ENCODE measurements around the gene FLT3LG.
A peak's percentile ranks its signal among the peaks of the same experiment; 100 is the strongest.

FLT3LG gene

DNA sequence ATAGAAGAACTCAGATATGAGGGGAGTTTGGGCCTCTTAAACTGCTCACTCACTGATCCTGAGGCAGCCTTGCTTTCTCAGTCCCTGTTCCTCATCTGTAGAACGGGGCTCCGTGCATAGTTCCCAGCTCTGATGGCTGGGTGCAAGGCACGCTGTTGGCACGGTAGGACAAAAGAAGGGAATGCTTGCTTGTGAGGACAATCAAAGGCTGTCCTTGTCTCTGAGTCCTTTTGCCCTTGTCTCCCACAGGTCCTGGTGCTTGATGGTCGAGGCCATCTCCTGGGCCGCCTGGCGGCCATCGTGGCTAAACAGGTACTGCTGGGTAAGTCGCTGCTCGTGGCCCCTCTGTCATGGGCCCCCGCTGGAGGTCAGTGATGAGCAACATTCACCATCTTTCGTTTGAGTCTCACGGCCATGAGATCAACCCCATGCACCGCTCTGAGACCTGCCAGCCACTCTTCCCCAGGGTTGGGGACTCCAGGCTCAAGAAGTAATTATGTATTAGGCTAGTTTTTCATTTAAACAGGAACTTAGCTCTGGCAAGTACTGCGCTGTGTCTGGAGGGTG, 15.7 kb downstream of the FLT3LG start:
- DNase-seq: no peak

DNA sequence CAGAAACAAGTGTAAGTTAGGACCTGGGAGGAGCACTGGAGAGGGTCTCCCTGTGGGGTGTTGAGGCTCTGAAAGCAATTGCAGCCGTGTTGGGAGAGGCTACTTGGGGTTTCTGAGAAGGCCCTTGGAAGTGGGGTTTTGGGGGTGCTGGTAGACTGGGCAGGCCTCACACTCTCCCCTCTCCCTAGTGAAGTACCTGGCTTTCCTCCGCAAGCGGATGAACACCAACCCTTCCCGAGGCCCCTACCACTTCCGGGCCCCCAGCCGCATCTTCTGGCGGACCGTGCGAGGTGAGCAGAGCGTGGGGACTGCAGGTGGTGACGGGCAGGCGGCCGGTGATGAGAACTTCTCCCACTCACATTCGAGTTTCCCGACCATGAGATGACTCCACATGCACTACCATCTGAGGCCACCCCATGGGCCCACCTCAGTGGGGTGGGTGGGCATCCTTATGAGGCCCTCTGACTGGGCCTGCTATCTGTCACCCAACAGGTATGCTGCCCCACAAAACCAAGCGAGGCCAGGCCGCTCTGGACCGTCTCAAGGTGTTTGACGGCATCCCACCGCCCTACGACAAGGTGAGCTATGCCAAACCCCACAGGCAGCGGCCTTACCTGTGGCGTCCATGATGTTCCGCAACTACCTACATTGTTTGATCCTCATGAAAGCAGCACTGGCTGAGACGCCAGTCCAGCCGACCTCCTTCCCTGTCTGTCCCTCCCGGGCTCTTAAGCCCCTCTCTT, 16.4 kb downstream of the FLT3LG start:
- DNase-seq: no peak

DNA sequence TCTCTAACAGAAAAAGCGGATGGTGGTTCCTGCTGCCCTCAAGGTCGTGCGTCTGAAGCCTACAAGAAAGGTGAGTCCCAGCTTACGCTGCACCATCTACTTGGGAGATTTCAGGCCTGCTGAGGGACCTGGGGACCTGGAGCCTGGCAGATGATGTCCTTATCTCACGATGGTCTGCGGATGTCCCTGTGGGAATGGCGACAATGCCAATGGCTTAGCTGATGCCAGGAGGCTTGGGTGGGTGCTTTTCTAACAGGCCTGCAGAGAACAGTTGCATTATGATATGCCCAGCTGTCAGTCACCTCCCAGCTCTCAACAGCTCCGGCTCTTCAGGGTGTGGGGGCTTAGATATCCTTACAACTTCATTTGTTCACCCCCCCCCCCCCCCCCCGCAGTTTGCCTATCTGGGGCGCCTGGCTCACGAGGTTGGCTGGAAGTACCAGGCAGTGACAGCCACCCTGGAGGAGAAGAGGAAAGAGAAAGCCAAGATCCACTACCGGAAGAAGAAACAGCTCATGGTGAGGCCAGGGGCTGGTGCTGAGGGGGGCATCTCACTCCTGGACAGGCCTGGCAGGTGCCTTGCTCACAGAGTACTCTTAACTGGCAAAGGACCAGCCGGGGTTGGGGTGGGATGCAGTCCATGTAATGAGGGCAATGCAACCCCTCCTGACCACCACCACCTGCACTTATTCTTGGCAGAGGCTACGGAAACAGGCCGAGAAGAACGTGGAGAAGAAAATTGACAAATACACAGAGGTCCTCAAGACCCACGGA, 17.2 kb downstream of the FLT3LG start:
- DNase-seq: no peak

DNA sequence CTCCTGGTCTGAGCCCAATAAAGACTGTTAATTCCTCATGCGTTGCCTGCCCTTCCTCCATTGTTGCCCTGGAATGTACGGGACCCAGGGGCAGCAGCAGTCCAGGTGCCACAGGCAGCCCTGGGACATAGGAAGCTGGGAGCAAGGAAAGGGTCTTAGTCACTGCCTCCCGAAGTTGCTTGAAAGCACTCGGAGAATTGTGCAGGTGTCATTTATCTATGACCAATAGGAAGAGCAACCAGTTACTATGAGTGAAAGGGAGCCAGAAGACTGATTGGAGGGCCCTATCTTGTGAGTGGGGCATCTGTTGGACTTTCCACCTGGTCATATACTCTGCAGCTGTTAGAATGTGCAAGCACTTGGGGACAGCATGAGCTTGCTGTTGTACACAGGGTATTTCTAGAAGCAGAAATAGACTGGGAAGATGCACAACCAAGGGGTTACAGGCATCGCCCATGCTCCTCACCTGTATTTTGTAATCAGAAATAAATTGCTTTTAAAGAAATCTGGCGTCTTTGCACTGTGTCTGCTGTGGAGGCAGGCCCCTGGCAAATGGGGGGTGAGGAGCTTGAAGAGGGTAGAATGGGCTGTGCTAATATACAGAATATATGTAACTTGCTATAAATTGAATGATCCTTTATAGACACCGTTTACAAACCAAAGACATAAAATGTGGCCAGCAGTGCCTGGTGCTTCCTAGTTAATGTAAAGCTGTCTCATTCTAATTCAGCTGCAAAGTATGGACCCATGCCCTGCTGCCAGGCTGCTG, 18.0 kb downstream of the FLT3LG start:
- DNase-seq: no peak

DNA sequence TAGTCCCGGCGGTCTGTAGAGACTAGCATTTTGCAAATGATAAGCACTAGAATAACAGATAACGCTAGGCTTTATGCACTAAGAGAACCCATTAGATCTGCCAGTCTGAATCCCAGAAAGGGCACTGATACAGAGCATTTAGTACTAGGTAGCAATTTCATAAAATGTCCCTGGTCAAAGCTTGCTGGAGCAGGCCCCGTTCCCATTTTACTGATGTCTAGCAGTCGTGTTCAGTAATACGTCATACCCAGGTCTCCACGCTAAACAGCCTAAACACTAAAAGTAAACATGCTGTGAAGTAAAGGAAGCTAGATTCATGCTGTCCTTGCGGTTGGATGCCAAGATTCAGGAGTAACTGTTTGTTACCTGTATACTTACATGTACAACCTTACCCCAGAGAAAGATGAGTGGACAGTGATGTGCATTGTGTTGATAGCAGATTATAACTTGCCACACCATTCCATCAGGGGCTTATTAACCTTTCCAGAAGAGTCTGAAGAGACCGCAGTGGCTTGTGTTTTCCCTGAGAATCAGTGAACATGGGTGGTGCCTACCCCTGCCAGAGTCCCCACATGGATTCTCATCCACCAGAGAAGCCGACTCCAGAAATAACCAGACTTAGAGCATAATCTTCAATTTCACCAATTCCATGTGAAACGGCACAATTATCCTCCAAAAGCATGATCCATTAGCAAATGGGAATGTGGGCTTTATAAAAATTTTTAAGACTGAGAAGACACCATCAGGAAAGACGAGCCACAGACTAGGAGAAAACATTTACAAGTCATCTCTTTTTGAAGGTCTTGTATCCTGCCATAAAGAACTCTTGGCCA, 18.8 kb downstream of the FLT3LG start:
- DNase-seq: no peak

DNA sequence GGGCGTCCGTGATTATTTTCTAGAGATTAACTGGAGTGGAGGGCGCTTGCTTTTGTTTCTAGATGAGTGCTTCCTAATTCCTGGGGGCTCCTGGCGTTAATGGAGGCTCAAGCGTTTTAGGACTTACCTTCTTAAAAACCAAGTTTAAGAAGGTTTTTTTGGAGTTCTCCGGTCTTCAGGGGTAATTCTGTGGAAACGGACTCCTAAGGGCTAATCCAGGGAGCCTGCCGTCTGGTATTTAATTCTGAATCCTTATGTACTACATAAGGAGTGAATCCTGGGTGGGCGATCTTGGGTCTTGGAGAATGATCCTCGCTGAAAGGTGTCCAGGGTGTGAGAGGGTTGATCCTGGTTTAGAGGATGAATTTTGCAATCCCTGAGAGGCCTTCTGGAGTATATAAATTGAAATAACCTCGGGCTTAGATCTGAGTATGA, 22.6 kb downstream of the FLT3LG start:
- DNase-seq: no peak

DNA sequence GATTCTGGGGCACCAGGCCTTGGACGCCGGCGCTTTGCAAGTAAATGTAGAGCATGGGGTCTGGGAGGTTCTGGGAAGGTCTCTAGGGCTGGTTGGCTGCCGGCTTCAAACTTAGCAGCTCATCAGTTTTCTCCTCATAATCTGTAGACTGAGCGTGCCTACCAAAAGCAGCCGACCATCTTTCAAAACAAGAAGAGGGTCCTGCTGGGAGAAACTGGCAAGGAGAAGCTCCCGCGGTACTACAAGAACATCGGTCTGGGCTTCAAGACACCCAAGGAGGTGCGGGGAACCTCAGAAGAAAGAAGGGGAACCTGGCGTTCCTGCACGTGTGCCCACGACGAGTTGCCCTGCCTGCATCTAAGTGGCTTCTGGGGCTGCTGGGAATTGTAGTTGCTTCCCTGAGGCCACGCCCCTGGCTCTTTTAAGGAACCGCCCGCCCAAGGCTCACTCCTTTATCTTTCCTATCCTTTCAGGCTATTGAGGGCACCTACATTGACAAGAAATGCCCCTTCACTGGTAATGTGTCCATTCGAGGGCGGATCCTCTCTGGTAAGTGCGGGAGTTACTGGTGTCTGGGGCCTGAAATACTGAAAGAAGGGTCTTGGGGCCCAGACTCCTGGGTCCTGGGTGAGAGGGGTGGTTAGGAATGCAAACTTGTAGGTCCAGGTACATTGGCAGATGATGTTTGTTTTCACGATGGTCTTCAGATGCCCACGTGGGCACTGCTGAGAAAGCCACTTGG, 23.2 kb downstream of the FLT3LG start:
- DNase-seq: no peak

DNA sequence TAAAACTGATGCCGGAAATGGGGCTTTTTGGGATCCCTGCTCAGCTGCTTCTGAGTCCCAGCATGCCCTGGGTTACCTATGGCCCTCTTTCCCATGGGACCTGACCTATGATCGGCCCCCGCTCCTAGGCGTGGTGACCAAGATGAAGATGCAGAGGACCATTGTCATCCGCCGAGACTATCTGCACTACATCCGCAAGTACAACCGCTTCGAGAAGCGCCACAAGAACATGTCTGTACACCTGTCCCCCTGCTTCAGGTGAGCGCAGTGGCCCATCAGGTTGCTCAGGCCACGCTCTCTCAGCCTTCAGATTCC, 23.7 kb downstream of the FLT3LG start:
- DNase-seq: no peak

DNA sequence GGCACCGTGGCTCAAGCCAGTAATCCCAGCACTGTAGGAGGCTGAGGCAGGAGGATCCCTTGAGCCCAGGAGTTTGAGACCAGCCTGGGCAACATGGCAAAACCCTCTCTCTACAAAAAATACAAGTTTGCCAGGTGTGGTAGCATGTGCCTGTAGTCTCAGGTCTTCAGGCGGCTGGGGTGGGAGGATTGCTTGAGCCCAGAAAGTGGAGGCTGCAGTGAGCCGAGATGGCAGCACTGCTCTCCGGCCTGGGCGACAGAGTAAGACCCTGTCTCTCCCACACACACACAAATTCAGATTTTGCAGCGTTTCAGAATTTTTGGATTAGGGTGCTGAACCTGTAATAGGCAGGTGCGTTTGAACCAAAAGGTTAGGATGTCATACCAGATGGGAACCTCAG, 24.5 kb downstream of the FLT3LG start:
- no peak for DNase-seq

DNA sequence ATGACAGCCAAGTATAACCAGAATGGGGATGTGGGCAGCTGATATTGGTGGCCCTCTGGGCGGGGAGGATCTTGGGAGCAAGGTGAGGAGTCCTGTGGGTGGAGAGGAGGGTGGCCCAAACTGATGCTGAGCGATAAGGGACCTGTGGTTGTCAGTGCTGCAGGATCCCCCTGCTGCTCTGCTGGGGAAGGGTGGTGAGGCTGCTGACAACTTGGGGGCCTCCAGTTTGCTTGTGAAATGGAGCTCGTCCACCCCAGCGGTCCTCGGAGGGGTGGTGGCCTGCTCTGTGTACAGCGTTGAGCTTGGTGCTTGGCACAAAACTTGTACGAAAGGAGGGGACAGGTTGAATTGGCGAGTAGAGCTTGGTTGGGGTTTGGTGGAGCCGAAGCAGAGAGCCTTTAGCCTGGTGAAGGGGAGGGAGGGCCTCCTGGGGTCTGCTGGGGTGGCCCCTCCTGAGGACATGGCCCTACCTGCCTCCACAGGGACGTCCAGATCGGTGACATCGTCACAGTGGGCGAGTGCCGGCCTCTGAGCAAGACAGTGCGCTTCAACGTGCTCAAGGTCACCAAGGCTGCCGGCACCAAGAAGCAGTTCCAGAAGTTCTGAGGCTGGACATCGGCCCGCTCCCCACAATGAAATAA, 25.1 kb downstream of the FLT3LG start:
- DNase-seq: no peak

DNA sequence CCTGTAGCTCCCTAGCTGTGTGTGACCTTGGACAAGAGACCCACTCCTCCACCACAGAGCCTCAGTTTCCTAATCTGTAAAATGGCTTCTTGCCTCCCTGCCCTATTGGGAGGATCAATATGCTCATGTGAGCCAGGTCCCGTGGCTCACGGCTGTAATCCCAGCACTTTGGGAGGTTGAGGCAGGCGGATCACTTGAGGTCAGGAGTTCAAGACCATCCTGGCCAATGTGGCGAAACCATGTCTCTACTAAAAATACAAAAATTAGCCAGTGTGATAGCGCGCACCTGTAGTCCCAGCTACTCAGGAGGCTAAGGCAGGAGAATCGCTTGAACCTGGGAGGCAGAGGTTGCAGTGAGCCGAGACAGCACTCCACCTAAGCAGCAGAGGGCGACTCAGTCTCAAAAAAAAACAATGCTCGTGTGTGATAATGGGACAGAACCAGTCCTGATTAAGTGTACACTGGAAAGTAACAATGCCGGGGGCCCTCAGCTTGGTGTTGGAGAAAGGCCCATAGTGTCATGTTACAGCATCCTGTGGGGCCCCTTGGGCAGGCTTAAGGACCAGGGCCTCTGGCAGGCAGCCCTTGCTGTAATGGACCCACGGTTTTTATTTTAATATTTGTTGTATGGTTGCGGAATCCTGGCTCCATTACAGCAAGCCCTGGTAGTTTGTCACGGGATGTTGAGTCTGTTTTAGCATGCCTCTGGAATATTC, 29.0 kb downstream of the FLT3LG start:
- DNase-seq: peak; percentile 62

DNA sequence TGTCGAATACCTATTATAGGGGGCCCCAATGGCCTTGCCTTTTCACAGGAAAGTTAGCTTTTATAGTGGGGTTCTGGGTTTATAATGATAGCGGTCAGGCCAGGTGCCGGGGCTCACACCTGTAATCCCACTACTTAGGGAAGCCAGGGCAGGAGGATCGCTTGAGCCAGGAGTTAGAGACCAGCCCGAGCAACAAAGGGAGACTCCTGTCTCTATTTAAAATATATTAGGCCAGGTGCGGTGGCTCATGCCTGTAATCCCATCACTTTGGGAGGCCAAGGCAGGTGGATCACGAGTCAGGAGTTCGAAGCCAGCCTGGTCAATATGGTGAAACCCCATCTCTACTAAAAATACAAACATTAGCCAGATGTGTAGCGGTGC, 29.6 kb downstream of the FLT3LG start:
- DNase-seq: no peak

DNA sequence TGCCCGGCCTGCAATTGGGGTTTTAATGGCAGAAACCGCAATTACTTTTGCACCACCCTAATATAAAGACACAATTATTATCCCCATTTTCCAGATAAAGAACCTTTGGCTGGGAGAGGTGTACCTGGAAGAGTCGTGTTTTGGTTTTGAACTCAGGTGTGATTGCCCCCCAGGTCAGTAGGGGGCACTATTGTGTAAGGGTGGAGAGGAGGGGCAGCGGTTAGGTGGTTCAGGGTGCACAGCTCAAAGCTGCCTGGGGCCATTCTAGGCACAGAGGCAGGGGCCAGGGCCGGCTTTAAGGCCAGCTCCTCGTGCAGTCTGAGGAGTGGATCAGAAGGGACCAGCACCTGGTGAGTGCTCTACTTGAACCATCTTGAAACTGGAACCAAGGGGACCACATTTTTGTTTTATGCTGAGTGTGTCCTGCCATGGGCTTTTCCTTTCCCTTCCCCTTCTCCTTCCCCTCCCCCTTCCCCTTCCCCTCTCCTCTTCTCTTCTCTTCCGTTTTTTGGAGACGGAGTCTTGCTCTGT, 32.6 kb downstream of the FLT3LG start:
- DNase-seq: no peak

DNA sequence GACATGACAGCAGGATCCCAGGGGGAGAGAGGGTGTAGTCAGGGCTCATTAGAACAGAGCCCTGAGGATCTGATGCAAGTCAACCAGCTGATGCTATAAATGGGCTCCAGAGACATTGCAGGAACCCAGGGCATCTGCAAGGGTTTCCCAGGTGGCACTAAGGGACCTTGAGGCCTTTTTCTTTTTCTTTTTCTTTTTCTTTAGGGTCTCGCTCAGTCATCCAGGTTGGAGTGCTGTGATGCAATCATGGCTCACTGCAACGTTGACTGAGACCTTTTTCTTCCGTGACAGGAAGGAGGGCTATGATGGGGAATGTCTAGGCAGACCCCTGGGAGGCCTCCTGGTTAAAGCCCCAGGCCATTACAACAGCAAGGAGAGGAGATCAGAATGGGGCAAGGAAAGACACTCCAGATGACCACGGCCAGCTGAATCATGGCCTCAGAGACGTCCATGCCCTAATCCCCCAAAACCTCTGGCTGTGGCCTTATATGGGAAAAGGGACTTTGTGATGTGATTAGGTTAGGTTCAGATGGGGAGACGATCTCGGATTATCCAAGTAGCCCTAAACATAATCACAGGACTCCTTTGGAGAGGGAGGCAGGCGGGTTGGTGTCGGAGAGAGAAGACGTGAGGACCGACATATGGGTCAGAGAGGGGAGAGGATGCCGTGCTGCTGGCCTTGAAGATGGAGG, 33.9 kb downstream of the FLT3LG start:
- DNase-seq: no peak

DNA sequence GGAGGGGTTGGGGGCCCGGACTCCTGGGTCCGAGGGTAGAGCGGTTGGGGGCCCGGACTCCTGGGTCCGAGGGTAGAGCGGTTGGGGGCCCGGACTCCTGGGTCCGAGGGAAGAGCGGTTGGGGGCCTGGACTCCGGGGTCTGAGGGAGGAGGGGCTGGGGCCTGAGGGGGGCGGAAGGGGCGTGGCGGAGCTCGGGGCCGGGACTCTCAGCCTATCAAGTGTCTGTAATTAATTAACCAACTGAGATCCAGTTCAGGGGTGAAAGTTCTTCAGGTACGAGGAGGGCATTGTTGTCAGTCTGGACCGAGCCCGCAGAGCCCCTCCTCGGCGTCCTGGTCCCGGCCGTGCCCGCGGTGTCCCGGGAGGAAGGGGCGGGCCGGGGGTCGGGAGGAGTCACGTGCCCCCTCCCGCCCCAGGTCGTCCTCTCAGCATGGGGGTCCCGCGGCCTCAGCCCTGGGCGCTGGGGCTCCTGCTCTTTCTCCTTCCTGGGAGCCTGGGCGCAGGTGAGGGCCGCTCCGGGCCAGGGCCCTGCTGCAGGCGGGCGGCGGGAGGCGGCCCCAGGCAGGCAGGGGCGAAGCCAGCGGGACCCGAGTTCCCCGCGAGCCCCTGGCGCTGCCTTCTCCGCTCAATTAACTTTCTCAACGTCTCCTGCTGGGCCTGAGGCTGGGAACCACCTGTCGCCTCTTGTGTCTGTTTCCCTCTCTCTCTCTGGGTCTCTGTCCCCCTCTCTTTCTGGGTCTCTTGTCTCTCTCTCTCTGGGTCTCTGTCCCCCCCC, 39.1 kb downstream of the FLT3LG start:
- DNase-seq: no peak

DNA sequence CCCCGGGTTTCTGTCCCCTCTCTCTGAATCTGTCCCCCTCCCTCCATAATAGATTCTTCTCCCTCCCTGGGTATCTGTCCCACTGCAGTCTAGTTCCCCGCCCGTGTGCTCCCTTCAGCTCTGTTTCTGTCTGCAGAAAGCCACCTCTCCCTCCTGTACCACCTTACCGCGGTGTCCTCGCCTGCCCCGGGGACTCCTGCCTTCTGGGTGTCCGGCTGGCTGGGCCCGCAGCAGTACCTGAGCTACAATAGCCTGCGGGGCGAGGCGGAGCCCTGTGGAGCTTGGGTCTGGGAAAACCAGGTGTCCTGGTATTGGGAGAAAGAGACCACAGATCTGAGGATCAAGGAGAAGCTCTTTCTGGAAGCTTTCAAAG, 39.7 kb downstream of the FLT3LG start:
- DNase-seq: no peak

DNA sequence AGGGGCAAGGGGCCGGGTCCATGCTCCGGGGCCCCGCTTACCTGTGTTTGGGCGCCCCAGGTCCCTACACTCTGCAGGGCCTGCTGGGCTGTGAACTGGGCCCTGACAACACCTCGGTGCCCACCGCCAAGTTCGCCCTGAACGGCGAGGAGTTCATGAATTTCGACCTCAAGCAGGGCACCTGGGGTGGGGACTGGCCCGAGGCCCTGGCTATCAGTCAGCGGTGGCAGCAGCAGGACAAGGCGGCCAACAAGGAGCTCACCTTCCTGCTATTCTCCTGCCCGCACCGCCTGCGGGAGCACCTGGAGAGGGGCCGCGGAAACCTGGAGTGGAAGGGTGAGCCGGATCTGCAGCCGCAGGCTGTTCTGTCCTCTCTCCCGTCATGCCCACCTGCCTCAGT, 40.1 kb downstream of the FLT3LG start:
- DNase-seq: no peak

DNA sequence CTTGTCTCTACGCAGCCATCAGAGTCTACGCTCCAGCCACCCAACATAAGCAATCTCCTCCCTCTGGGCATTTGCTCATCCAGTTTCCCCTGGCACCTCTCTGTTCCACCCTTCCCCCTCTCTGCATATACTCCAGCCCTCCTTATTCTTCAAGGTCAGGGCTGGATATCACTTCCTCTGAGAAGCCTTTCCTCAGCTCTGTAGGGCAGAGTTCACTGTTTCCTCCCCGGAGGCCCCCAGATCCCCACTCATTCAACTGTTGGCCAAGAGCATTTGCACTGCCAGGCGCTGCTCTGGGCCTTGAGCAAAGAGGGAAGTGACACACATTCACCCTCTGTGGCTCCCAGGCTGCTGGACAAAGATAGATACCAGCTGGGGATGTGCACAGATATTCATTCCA, 41.8 kb downstream of the FLT3LG start:
- no peak for DNase-seq

DNA sequence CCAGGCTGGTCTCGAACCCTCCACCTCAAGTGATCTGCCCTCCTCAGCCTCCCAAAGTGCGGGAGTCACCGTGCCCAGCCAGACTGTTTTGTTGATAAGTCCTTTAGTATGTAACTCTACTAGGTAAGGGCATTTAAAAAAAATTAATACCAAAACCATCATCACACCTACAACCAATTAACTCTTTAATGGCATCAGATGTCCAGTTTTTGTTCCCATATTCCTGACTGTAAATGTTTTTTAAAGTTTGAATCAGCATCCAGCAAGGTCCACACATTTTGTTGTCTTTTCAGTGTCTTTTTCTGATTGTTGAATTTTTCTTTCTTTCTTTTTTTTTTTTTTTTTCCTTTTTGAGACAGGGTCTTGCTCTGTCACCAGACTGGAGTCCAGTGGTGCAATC, 44.0 kb downstream of the FLT3LG start:
- DNase-seq: no peak

Data from NCI-H2081 treated with DMSO at 0.1 percent for 48 hours (cell line).